Loucy (cell line): ENCODE results near the gene CDK18.

ENCODE experiments used
- H2AFZ ChIP-seq: fragments of 200-600 bp; sonication (generic); 2 replicates; pipeline ENCODE4 v1.6.0; 2016; ENCODE audit warnings: antibody characterized with exemption, mild to moderate bottlenecking, low read length, moderate library complexity
- H3F3A ChIP-seq: fragments of 200-600 bp; 2 replicates; pipeline ENCODE4 v1.6.0; 2016; ENCODE audit warnings: antibody characterized with exemption, low read depth, mild to moderate bottlenecking
- H3K27me3 ChIP-seq: fragments of 200-600 bp; sonication (generic); 2 replicates; pipeline ENCODE4 v1.6.1; 2014; ENCODE audit warnings: low read length, mild to moderate bottlenecking; ENCODE audit not compliant: insufficient read depth, poor library complexity, severe bottlenecking
- H3K36me3 ChIP-seq: fragments of 200-600 bp; sonication (generic); 2 replicates; pipeline ENCODE4 v1.6.1; 2016; ENCODE audit warnings: low read length; ENCODE audit not compliant: insufficient read depth
- H3K4me1 ChIP-seq: fragments of 200-600 bp; sonication (generic); 2 replicates; pipeline ENCODE4 v1.5.1; 2014; ENCODE audit warnings: low read length, mild to moderate bottlenecking; ENCODE audit not compliant: insufficient read depth, poor library complexity, severe bottlenecking
- H3K4me2 ChIP-seq: fragments of 200-600 bp; sonication (generic); 2 replicates; pipeline ENCODE4 v1.6.0; 2014; ENCODE audit warnings: antibody characterized with exemption, low read length, low read depth, mild to moderate bottlenecking; ENCODE audit not compliant: poor library complexity, severe bottlenecking
- H3K4me3 ChIP-seq: fragments of 200-600 bp; sonication (generic); 2 replicates; pipeline ENCODE4 v1.5.1; 2014; ENCODE audit warnings: low read length, mild to moderate bottlenecking, mixed read lengths; ENCODE audit not compliant: poor library complexity, severe bottlenecking
- H3K79me2 ChIP-seq: fragments of 200-600 bp; sonication (generic); 2 replicates; pipeline ENCODE4 v1.6.1; 2014; ENCODE audit warnings: low read length; ENCODE audit not compliant: insufficient read depth
- H3K9ac ChIP-seq: fragments of 200-600 bp; sonication (generic); 2 replicates; pipeline ENCODE4 v1.6.0; 2014; ENCODE audit warnings: mild to moderate bottlenecking, low read depth, low read length, moderate library complexity; ENCODE audit not compliant: poor library complexity, severe bottlenecking
- H3K9me2 ChIP-seq: fragments of 200-600 bp; sonication (generic); replicated peaks from 2 replicates; pipeline ENCODE4 v1.6.1; 2016; ENCODE audit warnings: low read depth, low read length, mixed read lengths
- H3K9me3 ChIP-seq: fragments of 200-600 bp; sonication (generic); 2 replicates; pipeline ENCODE4 v1.6.1; 2014; ENCODE audit warnings: mild to moderate bottlenecking, antibody characterized with exemption, low read length, low read depth; ENCODE audit not compliant: insufficient read depth
- H4K20me1 ChIP-seq: fragments of 200-600 bp; sonication (generic); 2 replicates; pipeline ENCODE4 v1.6.0; 2014; ENCODE audit warnings: antibody characterized with exemption, low read length, mild to moderate bottlenecking; ENCODE audit not compliant: insufficient read depth, poor library complexity, severe bottlenecking
- CTCF ChIP-seq: fragments of 200-600 bp; sonication (generic); conservative IDR thresholded peaks from 2 replicates; pipeline ENCODE4 v1.5.1; 2014; ENCODE audit warnings: mild to moderate bottlenecking, antibody characterized with exemption, low read length
- EZH2phosphoT487 ChIP-seq: fragments of 200-600 bp; IDR thresholded peaks from 2 replicates; pipeline ENCODE4 v1.6.1; 2018; ENCODE audit warnings: antibody characterized with exemption, mild to moderate bottlenecking, moderate library complexity, borderline replicate concordance

The CDK18 gene

GRCh38 chr1:205531191-205532025, 26.9 kb downstream of the CDK18 start:
- no peaks in the 10 kb centered on the region for H3K9me3 ChIP-seq
- no peak overlapping the region for H3K4me2 ChIP-seq
- no peaks in the 10 kb centered on the region for H3K79me2 ChIP-seq
- H3K36me3 ChIP-seq, result no peaks in the 10 kb centered on the region
- H3K4me3 ChIP-seq, result no peak overlapping the region
- no peaks in the 10 kb centered on the region for H3K4me1 ChIP-seq
- no peak overlapping the region for H3K9ac ChIP-seq
- no peak for TF ChIP-seq CTCF
- no peak for TF ChIP-seq EZH2phosphoT487
- no peaks in the 10 kb centered on the region for H4K20me1 ChIP-seq
- no peak overlapping the region for H2AFZ ChIP-seq
- H3F3A ChIP-seq, result no peaks in the 10 kb centered on the region
- no peaks in the 10 kb centered on the region for H3K9me2 ChIP-seq
- no peaks in the 10 kb centered on the region for H3K27me3 ChIP-seq

GRCh38 chr1:205532026-205532898, 27.8 kb downstream of the CDK18 start:
- H3K4me1 ChIP-seq, result no peaks in the 10 kb centered on the region
- H2AFZ ChIP-seq, result no peak overlapping the region
- H3K36me3 ChIP-seq, result no peaks in the 10 kb centered on the region
- H3K4me2 ChIP-seq, result no peak overlapping the region
- H3K9me3 ChIP-seq, result no peaks in the 10 kb centered on the region
- H3K27me3 ChIP-seq, result no peaks in the 10 kb centered on the region
- no peaks in the 10 kb centered on the region for H4K20me1 ChIP-seq
- no peak overlapping the region for H3K9ac ChIP-seq
- H3K79me2 ChIP-seq, result no peaks in the 10 kb centered on the region
- TF ChIP-seq CTCF, result no peak
- no peak for TF ChIP-seq EZH2phosphoT487
- no peak overlapping the region for H3K4me3 ChIP-seq
- no peaks in the 10 kb centered on the region for H3F3A ChIP-seq
- H3K9me2 ChIP-seq, result no peaks in the 10 kb centered on the region

- Histone ChIP-seq H3K9me3 (no peaks in the 10 kb centered on the region), H3K4me1 (no peaks in the 10 kb centered on the region), H3F3A (no peaks in the 10 kb centered on the region), H4K20me1 (no peaks in the 10 kb centered on the region), H3K9ac (no peak overlapping the region), H3K9me2 (no peaks in the 10 kb centered on the region), H2AFZ (no peak overlapping the region), H3K36me3 (no peaks in the 10 kb centered on the region), H3K27me3 (no peaks in the 10 kb centered on the region), H3K4me3 (no peak overlapping the region), H3K79me2 (no peaks in the 10 kb centered on the region), H3K4me2 (no peak overlapping the region)
- TF ChIP-seq CTCF (no peak), EZH2phosphoT487 (no peak)
Observed at GRCh38 chr1:205532996-205533735, 28.7 kb downstream of the CDK18 start.
